T-helper 2 cell (primary cell): ENCODE measurements around the gene MOV10.

ENCODE experiments used
- DNase-seq, 5 experiments: peaks; one replicate each; pipeline versions ENCODE4 v3.0.0 to v3.0.0-alpha.2; 2012 to 2022

The MOV10 gene

GRCh38 chr1:112699425-112700144 lies 25.1 kb downstream of the MOV10 start:
- DNase-seq = no peak

DNA sequence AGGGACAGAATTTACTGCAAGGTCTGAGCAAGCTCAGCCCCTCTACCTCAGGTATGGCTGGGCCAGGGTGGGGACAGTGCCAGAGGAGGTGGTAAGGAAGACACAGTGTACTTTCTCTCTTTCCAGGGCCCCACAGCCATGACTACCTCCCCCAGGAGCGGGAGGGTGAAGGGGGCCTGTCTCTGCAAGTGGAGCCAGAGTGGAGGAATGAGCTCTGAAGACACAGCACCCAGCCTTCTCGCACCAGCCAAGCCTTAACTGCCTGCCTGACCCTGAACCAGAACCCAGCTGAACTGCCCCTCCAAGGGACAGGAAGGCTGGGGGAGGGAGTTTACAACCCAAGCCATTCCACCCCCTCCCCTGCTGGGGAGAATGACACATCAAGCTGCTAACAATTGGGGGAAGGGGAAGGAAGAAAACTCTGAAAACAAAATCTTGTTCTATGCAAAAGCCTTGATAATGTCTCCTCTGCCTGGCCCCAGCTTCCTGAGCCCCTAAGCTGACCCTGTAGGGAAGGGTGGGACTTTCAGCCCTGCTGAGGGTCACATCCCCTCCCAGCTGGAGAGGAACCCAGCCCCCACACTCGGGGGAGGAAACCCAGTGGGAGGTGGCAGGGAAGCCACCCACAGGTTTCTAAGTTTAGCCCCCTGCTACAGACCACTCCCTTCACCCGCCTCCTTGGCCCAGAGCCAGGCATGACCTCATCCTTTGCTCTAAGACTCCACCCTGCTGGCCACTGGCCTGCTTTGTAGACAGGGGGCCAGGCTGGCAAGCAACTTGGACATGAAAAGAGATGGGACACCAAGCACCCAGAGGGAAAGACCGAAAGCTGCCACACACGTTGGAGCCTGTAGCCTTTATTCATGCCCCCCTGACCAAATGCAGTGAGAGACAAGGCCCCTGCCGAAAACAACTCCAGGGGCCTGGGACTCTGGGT lies 26.1 kb downstream of the MOV10 start:
- peak in 3 of 5 experiments; percentile 22 to 53 (median 38) for DNase-seq

DNA sequence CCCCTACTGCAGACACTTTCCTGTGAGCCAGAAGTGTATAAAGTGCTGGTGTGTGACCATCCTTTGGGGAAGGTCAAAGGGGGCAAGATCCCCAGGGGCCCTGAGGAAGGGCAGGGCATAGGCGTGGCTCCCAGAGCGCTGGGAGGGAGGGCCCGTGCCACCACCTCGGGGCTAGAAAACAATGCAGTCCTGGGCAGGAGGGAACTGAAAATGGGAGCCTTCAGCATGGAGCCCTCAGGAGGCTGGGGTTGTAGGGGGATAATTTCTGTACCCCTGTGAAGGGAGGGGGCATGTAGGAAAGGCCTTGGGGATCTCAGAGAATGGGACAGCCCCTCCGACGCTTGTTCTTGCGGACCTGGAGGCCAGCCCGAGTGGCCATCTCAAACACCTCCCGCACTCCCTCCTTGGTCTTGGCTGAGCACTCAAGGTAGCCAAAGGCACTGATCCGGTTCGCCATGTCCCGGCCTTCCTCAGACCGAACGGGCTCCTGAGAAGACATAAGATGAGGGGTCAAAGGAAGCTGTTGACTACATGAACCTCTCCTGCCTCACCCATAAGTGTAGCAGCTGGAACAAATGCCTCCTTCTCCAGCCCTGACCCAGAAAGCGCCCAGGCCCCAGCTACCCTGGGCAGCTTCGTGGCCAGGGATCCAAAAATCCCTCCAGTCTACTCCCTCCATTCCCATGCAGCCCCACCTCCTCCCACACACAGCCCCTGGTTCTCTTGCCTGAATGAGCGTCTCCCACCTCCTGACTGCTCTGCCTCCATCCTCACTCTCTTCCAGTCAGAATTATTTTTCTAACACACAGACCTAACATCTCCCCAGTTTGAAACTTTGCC lies 27.0 kb downstream of the MOV10 start:
- no peak for DNase-seq

- no peak for DNase-seq
Measured at GRCh38 chr1:112702067-112702395, 27.6 kb downstream of the MOV10 start.

DNA sequence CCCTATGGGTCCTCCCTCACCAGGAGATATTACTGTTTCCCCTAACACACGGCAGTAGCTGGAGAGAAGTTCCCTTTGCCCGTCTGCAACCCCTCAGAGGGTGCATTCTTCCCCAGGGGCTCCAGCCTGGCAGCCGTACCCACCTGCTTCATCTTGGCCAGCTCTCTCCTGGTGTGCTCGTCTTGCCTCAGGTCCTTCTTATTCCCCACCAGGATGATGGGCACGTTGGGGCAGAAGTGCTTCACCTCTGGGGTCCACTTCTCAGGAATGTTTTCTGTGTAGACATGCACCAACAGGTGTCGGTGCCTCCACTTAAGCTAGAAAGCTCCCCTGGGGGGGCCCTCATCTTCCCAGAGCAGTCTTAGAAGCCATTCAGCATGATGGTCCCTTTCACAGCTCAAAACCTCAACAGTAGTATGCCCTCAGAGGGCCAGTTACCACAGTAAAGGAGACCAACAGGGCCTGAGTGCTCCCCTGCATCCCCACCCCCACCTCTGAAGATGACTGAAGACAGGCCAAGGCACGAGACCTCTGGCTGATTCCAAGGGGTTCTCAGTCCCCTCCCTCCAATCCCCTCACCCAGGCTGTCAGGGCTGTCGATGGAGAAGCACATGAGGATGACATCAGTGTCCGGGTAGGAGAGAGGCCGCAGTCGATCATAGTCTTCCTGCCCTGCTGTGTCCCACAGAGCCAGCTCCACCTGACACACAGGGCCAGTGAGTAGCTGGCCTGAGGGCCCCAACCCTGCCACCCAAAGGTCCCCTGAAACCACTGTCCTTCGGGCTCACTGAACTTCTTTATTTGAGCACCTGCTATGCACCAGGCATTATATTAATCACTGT lies 28.2 kb downstream of the MOV10 start:
- DNase-seq = no peak

DNA sequence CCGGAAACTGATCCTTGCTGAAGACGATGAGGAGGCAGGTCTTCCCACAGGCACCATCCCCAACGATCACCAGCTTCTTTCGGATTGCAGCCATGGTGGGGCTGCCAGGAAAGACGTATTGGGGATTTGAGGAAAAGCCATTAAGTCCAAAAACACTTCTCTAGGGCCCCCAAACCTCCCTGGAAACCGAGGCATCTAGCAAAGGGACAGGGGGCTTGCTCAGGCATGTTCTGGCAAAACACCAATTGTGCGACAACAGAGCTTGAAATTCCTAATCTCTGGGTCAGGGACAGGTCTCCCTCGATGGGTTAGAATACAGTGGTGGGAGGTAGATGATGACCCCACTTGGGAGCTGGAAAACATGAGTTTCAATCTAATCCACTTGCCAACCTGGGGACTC lies 29.2 kb downstream of the MOV10 start:
- DNase-seq = no peak

DNA sequence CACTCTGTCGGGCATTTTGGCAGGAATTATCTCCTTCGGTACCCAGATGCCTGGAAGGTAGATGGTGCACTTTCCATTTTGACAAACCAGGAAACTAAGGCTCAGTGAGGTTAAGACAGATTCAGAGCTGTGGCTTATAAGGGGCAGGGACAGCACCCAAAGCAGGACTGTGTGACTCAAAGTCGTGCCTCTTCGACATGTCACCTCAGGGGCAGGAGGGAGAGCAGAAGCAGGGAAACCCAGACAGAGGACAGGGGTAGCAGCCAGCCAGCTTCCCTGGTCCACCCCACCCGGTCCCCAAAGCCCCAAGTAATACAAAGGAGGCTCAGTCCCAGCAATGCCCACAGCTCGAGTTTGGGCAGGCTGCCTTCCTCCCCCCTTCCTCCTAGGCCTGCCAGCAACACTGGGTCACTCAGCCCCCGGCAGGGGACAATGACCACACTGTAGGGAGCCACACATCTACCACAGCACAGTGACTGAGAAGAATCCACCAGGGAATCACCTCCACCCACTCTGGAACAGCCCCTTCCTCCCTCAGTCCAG lies 30.0 kb downstream of the MOV10 start:
- DNase-seq = peak in 1 of 5 experiments; percentile 47

DNA sequence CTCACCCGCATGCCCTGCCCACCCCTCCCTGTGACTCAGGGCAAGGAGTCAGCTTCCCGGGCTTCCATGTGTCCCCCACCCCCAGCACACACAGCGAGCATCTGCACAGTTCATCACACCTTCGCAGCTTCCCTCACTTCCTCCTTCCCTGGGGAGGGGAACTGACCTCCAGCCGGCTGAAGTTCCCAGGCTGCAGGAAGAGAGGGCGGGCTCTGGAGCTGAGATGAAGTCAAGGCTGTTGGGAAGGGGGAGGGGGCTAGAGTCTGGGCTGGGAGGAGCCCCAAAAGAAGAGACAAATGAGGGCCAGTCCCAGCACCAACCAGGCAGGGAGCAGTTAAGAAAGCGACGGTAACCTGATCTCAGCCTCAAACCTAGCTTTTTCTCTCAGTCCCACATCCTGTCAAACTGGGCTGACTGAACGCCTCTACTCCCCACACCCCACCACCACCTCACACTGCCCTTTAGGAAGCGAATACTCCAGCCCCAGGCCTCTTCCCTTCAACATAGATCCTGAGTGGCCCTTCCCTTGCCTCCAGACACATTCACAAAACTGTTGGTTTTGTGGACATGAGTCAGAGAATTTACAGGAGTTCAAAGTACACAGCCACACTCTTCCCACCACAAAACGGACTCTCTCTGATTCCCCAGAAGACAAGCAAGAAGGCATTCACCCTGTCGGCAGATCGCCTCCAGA lies 30.6 kb downstream of the MOV10 start:
- DNase-seq = peak in 2 of 5 experiments; percentile 48 to 92

DNA sequence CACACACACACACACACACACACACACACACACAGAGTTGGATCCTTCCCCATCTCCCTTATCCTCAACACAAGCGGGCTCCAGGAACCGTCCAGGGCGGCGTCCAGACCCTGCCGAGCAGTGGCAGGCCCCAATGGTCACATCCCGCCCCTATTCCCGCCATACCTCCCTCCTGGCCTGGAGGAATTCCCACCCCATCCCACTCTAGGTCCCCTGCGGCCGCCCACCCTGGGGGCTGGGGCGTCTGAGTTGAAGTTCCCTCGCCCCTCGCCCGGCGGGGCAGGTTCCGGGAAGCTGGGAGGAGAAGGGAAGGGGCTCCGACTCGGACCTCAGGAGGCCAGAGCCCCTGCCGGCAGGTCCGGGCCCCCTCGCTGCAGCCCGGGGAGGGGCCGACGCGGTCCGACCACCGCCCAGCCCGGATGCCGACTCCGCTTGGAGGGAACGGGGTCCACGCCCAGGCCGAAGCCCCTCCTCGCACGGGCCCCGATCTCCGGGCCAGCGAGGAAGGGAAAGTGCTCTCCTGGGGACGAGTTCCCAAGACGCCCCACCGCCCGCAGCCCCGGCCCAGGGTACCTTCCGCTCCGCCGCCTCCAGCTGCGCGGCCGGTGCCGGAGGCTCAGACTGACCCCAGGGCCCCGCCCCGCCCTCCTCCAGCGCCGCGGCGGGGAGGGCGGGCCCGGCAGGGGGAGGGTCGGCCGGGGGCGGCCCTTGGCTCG lies 32.2 kb downstream of the MOV10 start, which contains the start of gene RHOC:
Gene RHOC, minus strand, starts transcription at position 623 of the 716 bp plus-strand sequence. CDS start 3,328 bp downstream, outside the sequence.
- DNase-seq = peak in 2 of 5 experiments; percentile 34 to 46

DNA sequence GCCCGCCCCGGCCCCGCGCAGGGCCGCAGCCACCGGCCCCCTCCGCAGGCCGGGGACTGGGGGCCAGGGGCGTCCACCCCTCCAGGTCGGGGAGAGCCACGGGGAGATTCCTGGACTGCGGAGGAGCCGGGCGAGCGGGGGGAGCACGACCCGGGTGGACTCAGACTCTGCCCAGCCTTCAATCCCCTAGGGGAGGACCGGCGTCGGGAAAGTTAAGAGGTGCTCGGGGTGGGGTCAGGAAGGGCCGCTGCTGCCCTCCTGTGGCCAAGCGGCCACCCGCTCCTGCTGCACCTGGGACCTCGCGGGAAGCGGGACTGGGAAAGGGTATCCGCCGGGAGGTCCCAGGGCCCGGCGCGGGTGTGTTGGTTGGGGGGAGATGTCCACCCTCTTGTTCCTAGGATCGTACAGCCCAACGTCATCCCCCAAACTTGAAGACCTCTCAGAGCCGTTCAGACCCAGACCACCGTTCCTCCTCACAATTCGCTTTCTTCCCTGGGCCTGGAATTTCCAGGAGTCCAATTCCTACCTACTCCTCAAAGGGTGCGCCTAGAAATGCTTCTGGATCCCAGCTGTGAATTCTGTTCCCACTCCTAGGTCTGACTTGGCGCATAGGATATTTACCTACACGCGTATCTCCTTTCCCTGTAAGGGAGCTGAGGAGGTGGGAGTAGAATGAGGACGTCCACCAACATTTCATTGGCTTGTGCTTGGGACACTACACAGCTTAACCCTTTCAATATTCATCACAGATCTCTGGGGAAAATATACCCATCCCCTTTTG lies 33.0 kb downstream of the MOV10 start:
- DNase-seq = peak in 4 of 5 experiments; percentile 42 to 67 (median 46)

GRCh38 chr1:112708002-112708448 lies 33.6 kb downstream of the MOV10 start:
- no peak for DNase-seq

DNA sequence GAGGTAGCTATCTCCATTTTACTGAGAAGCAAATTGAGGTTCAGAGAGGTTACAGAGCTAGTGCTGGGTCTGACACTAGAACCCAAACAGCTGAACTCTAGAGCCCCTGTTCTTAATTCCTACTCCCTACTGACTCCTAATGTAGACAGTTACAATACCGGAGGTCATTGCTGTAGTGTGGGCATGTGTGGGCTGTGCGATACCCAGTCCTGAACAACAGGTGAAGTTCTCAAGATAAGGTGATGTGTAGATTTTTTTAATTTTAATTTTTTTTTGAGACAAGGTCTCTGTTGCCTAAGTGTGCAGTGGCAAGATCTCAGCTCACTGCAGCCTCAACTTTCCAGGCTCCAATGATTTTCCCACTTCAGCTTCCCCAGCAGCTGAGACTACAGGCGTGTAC lies 34.0 kb downstream of the MOV10 start:
- DNase-seq = no peak

DNA sequence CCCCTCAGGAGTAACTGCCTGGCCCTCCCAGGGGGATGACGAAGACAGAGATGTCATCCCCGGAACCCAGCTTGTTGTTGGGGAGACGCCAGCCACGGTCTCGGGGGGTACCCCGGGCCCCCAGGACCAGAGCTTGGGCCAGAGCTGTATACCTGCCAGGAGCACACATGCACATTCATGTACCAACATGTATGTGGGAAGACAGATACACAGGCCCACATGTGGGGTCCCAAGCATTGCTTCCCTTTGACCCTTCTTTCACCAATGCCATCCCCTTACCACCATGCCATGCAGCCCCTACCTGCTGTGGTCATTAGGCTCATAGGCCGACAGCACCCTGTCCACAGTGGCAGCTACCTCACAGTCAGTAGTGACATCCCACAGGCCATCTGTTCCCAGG lies 35.7 kb downstream of the MOV10 start:
- no peak for DNase-seq

DNA sequence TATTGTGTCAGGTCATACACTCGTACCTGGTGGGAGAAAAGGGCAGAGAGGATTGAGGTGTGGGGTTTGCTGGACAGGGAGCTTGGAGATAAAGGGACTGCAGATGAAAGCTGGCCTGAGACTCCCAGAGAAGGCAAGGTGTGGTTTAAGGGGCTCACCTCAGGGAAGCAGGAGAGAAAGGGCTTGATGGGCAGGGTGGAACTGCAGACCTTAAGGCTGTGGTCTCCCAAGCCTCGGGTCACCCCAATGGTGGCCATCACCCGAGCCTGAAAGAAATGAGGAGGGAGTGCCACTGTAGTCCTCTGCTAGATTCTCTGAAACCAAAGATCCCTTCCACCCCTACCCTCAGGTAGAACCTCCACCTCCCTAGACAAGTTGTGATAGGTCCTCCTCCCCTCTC lies 36.1 kb downstream of the MOV10 start:
- no peak for DNase-seq

GRCh38 chr1:112711041-112711440 lies 36.6 kb downstream of the MOV10 start:
- no peak for DNase-seq

GRCh38 chr1:112711670-112712069 lies 37.2 kb downstream of the MOV10 start:
- no peak for DNase-seq

- DNase-seq = no peak
Measured at GRCh38 chr1:112712191-112712590, 37.7 kb downstream of the MOV10 start.

- no peak for DNase-seq
Measured at GRCh38 chr1:112712701-112713128, 38.3 kb downstream of the MOV10 start.
